Islet of Langerhans (tissue), 1 donor: ENCODE measurements around the gene ZDHHC14.
"Not testable (repeated sequence)": the region's sequence is repeated elsewhere in the genome, so short reads cannot be mapped to it uniquely, and the experiment has no call there.

Experiments
- FAIRE-seq: peaks from one replicate; lab custom pipeline; 2011; peaks lifted over from hg19 to GRCh38; lab: Jason Lieb, UNC

The ZDHHC14 gene

DNA sequence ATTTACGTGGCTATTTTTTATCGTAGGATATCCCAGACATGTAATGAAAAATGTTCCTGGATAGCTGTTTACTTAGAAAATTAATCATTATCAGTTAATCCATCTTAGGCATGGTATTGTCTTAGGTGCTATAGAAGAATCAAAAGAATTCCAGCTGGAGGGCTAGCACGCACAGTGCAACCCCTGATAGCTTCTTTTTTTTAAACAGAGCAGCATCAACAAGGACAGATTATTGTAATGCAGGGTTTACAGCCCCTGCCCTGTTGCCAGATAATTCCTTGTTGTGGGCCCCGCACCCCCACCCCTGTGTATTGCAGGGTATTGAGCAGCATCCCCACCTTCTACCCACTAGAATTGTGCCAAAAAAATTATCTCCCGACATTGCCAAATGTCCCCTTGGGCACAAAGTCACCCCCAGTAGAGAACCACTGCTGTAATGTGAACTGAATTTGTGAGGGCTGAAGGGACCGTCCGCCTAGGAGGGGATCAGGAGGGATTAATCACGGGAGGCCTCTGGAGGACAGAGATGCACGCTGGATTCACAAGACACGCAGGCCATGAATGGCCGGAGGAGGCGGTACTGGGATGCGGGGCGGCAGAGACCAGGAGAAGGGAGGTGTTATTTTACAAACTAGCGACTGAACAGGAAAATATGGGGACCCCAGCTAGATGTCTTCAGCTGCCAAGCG is 174.6 kb downstream of the ZDHHC14 start:
- FAIRE-seq: no peak

DNA sequence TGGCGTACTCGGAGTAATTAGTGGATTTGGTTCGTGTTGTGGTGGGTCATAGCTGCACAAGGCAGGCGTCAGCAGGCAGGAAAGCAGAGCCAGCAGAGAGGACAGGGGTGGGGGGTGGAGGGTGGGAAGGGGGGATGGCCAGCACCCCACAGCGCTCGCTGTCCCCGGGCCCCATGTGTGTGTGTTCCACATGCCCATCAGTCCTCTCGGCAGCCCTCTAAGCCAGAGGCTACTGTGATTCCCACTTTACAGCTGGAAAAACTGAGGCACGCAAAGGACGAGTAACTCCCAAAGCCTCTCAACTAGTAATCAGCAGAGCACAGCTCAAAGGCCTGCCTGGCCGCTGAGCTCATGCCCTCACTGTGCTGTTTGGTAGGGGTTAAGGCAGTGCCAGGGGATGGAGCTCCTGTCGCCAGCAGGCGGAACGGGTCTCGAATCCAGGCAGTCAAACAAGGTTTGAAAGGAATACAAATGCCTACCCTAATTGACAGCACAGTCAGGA is 175.2 kb downstream of the ZDHHC14 start:
- no peak for FAIRE-seq

DNA sequence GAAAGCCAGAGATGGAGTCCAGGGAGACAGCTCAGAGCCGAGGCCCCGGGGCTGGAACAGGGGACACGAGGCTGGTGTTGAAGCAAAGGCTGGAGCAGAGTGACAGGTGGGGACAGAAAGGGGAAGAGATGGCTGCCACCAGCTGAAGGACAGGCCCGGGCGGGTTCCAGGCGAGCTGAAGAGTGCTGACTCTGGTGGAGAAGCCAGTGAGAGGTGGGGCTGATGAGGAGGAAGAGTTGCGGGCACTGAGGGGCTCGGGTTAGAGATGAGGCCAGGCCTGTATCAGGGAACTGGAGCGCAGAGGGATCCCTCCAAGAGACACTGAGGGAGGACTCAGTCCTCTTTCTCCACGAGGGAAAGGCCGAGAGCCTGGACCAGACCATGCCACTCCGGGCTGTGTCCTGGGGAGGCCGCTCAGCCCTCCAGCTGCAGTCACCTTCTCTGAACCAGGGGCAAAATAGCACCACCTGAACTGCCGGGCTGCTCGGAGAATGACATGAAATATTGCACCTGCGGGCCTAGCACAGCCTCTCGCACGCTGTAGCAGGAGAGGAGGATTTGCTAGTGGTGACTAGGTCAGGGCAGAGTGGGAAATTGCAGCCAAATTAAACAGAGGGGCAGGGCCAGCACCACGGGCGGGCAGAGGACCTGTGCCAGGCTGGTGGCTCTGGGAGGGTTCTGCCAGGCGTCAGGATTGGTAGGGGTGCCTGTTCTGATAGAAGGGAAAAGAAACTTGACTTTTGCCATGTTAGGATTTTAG is 175.9 kb downstream of the ZDHHC14 start:
- no peak for FAIRE-seq

DNA sequence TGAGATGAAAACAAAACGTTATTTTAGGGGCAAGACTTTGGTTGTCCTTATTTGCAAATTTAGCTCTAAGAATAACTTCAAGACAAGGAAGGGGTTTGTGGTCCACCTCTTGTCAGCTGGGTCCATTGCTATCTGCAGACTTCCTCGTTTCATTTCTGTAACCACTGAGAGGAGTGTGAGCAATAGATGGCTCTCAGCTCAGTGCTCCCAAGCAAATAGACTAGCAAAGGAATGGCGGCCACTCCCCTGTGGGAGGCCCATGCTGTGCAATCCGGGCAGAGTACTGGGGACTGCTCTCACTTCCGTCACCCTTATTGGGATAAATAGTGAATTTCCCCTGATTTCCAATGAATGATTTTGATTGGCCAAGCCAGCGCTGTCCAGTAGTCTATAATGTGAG is 176.6 kb downstream of the ZDHHC14 start:
- FAIRE-seq: no peak

DNA sequence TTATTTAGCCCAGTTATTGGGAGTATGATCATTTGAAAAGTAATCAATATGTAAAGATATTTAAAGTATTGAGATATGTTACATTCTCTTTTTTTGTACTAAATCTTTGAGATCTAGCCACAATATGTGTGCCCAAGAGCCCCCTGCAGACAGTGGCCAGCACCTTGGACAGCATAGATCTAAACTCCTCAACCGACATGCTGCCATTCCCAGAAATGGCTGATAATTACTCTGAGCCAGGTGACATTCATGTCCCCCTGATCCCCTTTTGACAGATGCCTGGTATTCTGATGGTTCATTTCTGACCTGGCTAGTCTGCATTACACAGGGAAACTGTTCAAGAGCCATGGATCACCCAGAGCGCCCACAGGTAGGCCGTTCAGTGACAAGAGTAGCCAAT is 177.1 kb downstream of the ZDHHC14 start:
- no peak for FAIRE-seq

DNA sequence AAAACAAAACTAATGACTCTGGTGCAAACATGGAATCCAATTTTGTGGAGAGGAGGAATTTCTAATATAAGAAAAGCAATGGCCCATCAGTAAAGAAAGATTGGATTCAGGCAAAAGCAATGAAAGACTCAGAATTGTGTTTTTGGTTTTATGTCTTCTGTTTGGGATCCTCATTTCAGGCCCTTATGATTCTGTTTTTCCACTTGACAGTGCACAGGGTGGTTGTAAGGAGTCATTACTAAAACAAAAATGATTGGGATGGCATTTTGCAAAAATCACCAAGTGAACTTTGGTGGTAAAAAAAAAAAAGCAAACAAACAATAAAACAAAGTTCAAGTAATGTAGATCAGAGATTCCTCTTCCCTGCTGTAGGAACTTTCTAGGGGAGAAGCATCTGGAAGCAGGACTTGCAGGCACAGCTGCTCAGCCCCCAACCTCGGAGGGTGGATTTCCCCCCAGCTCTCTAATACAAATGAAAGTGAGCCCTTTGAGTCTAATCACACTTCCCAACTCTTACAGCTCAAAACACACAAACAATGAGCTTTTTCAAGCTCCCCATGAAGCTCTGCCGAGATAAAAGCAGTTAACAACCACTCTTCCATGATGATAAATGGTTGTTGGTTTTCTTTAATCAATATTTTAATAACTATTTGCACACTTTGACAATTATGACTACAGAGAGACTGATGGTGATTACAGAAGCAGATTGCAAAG is 177.7 kb downstream of the ZDHHC14 start:
- no peak for FAIRE-seq

DNA sequence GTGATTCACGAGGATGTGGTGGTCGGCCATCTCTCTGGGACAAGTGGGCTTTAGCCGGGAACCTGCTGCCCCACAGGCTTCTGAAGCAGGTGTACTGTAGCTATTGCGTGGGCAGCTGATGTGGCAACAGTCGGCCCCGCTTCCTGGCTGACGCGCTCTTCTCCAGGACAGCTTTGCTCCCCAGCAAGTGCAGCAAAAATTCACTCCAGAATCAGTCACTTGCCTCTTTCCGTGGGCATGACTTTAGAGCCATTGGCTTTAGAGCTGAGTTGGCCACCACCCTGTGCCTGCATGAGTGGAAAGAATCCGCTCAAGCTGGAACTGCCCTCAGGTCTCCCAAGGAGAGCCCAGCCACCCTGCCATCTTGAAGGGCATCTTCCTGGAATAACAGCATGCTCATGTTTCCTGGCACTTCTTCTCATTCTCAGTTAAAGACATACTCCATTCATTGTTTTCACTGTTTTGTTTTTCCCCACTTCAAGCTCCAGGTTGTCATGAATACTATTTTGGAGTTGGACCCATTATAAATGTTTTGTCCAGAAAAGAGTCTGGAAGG is 178.3 kb downstream of the ZDHHC14 start:
- FAIRE-seq: no peak

DNA sequence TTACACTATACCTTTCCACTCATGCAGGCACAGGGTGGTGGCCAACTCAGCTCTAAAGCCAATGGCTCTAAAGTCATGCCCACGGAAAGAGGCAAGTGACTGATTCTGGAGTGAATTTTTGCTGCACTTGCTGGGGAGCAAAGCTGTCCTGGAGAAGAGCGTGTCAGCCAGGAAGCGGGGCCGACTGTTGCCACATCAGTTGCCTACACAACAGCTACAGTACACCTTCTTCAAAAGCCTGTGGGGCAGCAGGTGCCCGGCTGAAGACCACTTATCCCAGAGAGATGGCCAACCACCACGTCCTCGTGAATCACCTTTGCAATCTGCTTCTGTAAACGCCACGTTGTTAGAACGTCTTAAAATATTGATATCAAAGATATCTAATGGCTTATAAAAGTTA is 179.1 kb downstream of the ZDHHC14 start:
- FAIRE-seq: not testable (repeated sequence)

DNA sequence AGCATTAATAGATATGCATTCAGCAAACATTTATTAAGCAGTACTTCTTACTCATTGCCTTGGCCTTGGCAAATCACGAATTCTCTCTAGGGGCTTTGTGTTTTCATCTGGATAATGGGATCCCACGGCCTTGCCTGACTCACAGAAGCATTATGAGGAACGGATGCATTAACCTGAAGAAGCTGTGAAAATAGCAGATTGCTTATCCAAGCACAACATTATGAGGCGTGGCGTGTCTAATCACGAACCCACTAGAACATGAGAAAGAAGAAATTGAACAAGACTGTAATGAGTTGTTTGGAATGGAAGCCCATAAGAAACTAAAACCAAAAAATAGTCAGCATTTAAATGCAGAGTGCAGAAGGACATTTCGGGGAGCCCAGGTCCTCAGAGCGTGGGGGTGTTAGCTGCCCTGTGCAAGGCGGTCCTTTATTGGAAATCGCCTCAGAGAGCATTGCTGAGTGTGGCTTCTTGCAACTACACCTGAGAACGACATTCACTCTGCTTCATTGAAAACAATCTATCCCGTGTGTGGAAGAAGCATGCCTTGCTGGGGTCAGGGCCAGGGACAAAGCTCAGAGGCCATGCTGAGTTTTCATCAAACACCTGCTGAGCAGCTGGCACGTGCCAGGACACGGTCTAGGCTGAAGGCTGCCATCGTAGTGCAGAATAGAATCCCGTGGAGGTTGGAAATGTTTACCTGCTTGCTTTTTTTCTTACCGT is 179.9 kb downstream of the ZDHHC14 start:
- no peak for FAIRE-seq

DNA sequence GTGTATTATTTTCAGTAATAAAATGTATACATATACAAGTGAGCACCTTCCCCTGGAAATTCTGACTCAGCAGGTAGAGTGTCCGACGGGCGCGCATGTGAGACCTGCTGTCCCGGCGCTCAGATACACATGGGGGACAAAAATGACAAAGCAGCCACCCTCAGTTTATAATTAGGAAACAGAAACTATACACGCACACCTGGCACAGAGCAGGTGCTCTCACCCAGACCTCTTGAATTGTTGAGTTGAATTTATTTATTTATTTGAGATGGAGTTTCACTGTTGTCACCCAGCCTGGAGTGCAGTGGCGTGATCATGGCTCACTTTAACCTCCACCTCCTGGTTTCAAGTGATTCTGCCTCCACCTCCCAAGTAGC is 180.4 kb downstream of the ZDHHC14 start:
- FAIRE-seq: no peak

DNA sequence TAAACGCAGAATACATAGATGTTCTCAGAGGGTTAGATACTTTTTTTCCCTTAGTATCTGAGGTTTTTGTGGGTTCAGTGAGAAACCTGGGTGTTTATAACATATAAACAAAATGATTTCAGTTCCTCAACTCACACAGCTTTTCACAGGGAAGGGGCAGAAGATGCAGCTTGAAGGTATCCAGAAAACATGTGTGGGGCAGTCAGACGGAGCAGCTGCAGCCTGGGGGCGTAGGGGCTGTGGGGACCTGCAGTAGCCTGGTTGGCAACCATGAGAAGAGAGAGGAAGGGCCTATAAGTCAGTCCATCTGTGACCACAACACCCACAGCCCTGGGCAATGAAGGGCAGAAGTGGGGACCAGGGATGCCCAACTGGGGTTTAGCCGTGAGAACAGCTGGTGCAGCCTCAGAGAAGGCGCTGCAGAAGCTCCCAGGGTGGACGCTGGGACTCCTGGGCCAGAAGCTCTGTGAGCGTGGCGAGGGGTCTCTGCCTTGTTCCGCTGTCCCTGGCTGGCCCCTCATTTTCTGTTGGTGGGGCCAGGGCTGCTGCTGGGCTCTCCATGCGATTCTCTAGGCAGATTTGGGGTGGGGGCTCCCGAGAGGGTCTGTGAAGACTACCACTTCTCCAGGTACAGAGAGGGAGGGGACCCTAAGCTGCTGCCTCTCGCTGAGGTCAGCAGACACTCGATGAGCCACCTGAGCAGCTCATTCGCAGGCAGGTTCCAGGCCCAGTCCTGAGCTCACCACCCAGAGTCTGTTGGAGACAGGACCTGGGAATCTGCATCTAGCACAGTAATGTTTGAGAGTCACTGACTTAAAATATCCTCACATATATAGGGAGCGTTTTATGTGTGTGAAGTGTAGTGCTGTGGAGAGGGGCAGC is 181.2 kb downstream of the ZDHHC14 start:
- FAIRE-seq: no peak

DNA sequence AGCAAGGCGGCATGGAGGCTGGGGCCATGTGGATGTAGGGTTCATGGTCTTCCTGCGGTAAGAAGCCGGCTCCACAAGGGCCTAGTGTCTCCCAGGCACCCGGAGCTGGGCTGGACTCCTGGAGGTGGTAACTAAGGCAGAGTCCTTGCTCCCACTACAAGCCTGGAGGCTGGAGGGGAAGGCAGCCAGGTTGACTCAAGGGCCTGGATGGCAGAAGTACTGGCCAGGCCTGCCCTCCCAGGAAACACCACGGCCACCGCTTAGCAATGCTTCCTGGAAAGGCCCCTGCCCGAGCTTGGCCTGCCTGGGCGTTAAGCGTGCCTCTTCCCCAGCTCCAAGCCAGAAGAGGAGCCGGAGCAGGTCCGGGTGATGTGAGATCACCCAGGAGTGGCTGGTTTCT is 182.0 kb downstream of the ZDHHC14 start:
- FAIRE-seq: no peak

DNA sequence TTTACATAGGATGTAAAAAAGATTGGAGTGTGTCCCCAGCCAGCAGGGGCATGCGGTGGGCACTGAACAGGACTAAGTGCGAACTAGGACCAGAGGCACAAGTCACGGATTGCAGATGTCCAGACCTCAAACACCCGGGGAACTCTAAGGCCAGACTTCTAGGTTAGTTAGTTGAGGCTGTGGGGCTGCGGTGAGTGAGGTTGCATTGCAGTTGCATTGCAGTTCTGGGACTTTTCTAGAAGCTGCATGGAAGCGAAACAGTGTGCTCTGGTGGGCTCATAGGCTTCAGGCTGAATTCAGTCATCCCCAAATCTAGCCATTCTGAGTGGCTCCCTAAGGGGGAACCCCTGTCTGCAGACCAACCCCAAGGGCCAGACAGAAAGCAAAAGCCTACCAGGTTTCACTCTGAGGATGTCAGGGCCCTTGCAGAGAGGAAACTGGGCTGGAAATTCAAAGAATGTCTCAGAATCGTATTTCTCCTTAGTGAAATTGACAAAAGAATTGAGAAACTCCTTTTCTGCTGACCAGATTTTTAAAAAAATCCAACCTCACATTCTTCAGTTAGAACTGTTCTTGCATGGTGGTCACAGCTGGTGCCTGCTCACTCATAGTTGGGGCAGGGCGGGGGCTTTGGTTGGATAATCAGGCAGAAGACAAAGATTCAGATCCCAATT is 182.8 kb downstream of the ZDHHC14 start:
- no peak for FAIRE-seq

DNA sequence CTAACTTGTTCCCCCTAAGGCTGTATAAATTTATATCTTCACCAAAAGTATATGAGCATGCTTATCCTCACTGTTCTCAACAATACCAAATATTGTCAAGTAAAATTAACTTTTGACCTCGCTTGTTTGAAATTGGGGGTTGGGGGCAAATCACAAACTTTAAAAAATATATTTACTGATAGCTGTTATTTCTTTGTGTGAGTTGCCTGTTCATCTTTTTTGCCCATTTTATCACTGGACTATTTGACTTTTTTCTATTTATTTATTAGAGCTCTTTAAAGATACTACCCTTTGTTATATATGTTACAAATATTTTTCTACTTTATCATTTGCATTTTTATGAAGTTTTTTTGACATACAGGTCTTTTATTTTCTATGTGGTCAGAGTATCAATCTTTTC is 187.7 kb downstream of the ZDHHC14 start:
- no peak for FAIRE-seq

DNA sequence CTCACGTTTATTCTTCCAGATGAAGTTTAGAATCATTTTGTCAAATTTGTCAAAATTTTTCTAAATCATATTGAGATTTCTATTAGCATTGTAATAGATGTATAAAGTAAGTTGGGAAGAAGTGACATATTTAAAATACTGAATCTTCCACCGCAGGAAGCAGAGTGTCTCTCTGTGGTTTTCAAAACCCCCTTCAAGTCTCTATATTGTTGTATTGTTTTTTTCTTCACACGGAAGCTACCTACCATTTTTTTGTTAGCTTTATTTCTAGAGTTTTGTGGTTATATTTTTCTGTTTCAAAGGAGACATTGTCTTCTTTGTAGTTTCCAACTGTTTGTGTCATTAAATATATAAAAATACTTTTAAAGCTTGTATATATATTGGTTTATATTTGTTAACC is 188.6 kb downstream of the ZDHHC14 start:
- FAIRE-seq: no peak

DNA sequence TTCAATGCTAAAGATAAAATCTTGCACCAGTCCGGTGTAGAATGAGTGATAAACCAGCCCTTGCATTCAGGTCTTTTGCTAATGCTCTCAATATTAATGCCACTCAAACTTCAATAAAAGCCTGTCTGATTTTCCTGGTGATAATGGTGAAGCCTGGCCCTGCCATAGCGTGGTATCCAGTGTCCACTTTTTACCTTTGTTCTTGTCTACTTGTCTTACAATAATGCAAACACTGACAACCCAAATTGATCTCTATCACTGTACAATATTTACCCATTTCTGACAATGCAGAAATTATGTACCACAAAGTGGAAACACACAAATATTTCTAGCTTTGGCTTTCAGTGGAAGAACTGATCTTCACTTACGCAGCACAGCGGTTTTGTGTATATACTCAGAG is 189.1 kb downstream of the ZDHHC14 start:
- FAIRE-seq: no peak

DNA sequence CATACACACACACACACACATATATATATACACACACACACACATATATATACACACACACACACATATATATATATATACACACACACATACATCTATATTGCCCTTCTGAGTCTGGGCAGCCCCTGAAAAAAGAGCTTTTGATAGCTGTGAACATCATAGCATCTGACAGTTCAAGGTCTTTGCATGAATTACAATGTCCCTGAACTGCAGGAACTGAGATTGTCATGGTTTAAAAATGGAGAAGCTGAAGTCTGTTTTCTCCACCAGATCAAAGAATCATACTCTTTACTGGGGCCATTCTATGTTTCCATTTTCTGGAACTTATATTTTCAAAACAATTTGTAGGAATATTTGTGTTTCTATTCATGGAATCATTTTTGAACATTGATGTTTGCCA is 189.8 kb downstream of the ZDHHC14 start:
- no peak for FAIRE-seq

DNA sequence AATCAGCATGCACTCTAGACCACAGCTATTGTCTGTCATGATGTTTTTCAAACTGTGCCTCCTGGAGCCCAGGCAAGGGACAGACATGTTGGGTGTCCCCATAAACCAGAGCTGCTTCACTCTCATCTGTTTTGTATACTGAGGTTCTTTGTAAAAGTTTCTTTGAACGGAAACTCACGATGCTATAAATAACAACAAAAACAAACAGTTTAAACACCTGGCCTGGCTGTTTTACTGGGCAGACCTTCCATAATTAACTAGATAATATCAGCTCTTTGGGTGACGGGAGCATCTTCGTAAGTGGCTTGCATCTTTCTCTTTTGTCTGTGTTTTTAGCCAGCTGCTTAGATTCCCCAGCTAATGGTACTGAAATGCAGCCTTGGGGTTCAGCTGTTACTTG is 190.3 kb downstream of the ZDHHC14 start:
- no peak for FAIRE-seq

DNA sequence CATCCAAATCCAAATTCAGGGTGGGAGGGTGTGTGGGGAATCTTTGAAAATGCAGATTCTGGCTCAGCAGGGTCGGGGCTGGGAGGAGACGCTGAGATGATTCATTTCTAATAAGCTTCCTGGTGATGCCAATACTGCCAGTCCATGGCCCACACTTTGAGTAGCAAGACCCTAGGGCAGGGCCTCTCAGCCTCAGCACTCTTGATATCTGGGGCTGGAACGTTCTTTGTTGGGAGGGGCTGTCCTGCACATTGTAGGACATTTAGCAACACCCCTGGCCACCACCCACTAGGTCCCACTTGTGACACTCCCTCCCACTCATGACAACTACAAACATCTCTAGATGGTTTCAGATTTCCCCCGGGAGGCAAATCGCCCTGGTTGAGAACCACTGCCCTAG is 191.0 kb downstream of the ZDHHC14 start:
- FAIRE-seq: no peak

DNA sequence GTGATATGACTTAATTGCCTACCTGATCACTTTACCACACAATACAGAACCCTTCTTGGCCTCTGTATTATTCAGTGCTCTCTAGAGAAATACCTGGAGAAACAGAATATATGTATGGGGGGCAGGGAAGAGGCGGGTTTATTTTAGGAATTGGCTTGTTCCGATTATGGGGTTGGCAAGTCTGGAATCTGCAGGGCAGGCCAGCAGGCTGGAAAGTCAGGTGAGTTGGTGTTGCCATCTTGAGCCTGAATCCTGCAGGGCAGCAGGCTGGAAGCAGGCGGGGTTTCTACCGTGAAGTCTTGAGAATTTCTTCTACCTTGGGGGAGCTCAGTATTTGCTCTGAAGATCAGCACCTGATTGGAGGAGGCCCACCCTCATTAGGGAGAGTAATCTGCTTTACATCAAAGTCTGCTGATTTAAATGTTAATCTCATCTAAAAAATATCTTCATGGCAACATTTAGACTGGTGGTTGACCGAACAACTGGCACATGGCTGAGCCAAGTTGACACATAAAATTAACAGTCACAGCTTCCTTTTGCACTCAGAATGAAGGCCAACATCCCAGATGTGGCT is 193.9 kb downstream of the ZDHHC14 start:
- no peak for FAIRE-seq
